NK-92 (cell line): ENCODE measurements around the gene ATP1B1.

Source experiments
- DNase-seq: peaks from one replicate; lab custom pipeline; 2025; ENCODE audit not compliant: unreplicated experiment; lab: John Stamatoyannopoulos, UW

ATP1B1 gene

GRCh38 chr1:169094897-169095569 is 11.5 kb upstream of the ATP1B1 start:
- DNase-seq = no peak

- DNase-seq = no peak
Measured at GRCh38 chr1:169098380-169098779, 8.1 kb upstream of the ATP1B1 start.

GRCh38 chr1:169099561-169099960 is 6.9 kb upstream of the ATP1B1 start:
- DNase-seq = no peak

- DNase-seq = no peak
Measured at GRCh38 chr1:169100208-169100607, 6.3 kb upstream of the ATP1B1 start.

GRCh38 chr1:169100651-169101088 is 5.8 kb upstream of the ATP1B1 start:
- no peak for DNase-seq

- no peak for DNase-seq
Measured at GRCh38 chr1:169102567-169102966, 3.9 kb upstream of the ATP1B1 start.

- no peak for DNase-seq
Measured at GRCh38 chr1:169103002-169103401, 3.5 kb upstream of the ATP1B1 start.

- no peak for DNase-seq
Measured at GRCh38 chr1:169103480-169103893, 3.0 kb upstream of the ATP1B1 start.

- DNase-seq = no peak
Measured at GRCh38 chr1:169105087-169105433, 1.4 kb upstream of the ATP1B1 start.

- DNase-seq = no peak
Measured at GRCh38 chr1:169105434-169106094, 926 bp upstream of the ATP1B1 start.

- no peak for DNase-seq
Measured at GRCh38 chr1:169106921-169107602, 572 bp downstream of the ATP1B1 start.

- DNase-seq = no peak
Measured at GRCh38 chr1:169107603-169108208, 1.2 kb downstream of the ATP1B1 start.

- DNase-seq = no peak
Measured at GRCh38 chr1:169108223-169108622, 1.7 kb downstream of the ATP1B1 start.

GRCh38 chr1:169108863-169109560 is 2.5 kb downstream of the ATP1B1 start:
- DNase-seq = no peak

- no peak for DNase-seq
Measured at GRCh38 chr1:169109561-169110134, 3.2 kb downstream of the ATP1B1 start.

- DNase-seq = no peak
Measured at GRCh38 chr1:169110236-169110635, 3.7 kb downstream of the ATP1B1 start.

GRCh38 chr1:169110689-169111447 is 4.4 kb downstream of the ATP1B1 start:
- no peak for DNase-seq

- DNase-seq = no peak
Measured at GRCh38 chr1:169111472-169111871, 5.0 kb downstream of the ATP1B1 start.

- DNase-seq = no peak
Measured at GRCh38 chr1:169112241-169112640, 5.8 kb downstream of the ATP1B1 start.

- DNase-seq = no peak
Measured at GRCh38 chr1:169113613-169114119, 7.2 kb downstream of the ATP1B1 start.
